MM.1S (cell line): ENCODE results near the gene MAML3.

Experiments
- EZH2 ChIP-seq: fragments of 300-600 bp; sonication (generic); optimal IDR thresholded peaks from 2 replicates; pipeline ENCODE3; 2017; ENCODE audit warnings: low read depth, mild to moderate bottlenecking, antibody characterized with exemption, low read length, mixed read lengths
- EZH2phosphoT487 ChIP-seq: fragments of 300-600 bp; sonication (generic); IDR thresholded peaks from 2 replicates; pipeline ENCODE4 v1.6.1; 2018; ENCODE audit warnings: antibody characterized with exemption, low read length
- TF ChIP-seq, protein P1 (sequence below): fragments of 300-600 bp; sonication (generic); IDR thresholded peaks from 2 replicates; pipeline ENCODE4 v1.5.1; 2016; ENCODE audit warnings: antibody characterized with exemption, low read length, mixed read lengths

DNA sequence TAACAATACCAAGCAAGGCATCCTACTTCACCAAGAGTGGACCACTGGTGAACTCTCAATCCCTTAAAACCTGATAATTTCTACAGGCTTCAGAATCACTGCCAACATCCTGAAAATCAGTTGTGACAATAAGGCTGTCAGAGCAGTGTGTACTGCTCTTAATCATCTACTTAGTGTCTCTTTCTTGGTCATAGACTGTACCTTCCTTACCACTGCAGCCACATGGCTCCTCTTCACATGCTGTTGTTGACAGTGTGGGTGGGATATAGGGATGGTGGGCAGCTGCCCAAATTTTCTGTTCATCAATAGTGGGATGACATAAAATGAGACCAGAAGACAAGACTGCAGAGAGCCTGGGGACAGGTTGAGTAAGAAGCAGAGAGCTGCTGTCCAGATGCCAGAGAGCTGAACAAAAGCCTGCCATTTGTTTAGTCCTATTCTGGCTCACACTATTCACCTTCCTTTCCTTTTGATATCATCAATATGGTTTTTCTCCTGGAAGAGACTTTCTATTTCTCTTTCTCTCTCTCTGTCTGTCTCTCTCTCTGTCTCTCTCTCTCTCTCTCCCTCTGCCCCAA is 309.4 kb downstream of the MAML3 start:
- TF ChIP-seq, protein P1, sequence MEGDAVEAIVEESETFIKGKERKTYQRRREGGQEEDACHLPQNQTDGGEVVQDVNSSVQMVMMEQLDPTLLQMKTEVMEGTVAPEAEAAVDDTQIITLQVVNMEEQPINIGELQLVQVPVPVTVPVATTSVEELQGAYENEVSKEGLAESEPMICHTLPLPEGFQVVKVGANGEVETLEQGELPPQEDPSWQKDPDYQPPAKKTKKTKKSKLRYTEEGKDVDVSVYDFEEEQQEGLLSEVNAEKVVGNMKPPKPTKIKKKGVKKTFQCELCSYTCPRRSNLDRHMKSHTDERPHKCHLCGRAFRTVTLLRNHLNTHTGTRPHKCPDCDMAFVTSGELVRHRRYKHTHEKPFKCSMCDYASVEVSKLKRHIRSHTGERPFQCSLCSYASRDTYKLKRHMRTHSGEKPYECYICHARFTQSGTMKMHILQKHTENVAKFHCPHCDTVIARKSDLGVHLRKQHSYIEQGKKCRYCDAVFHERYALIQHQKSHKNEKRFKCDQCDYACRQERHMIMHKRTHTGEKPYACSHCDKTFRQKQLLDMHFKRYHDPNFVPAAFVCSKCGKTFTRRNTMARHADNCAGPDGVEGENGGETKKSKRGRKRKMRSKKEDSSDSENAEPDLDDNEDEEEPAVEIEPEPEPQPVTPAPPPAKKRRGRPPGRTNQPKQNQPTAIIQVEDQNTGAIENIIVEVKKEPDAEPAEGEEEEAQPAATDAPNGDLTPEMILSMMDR: no peak
- no peak for TF ChIP-seq EZH2phosphoT487
- TF ChIP-seq EZH2: no peak
